T-helper 2 cell treated with Interferon-gamma antibody and Interleukin-4, amounts not matched to agents 5 μg/mL and 100 μg/mL, for 36 hours (primary cell): ENCODE data around the gene NEK1.
"Not testable (repeated sequence)": the region's sequence is repeated elsewhere in the genome, so short reads cannot be mapped to it uniquely, and the experiment has no call there.

Experiments used
- DNase-seq: peaks from one replicate; pipeline ENCODE4 v3.0.0; 2021; ENCODE audit warnings: low spot score
- H3K27ac Mint-ChIP-seq: one replicate; pipeline ENCODE4 v1.8.0; 2021; ENCODE audit warnings: mild to moderate bottlenecking, mixed read lengths
- H3K27me3 Mint-ChIP-seq: one replicate; pipeline ENCODE4 v1.8.0; 2021; ENCODE audit warnings: low read depth, mixed read lengths
- H3K36me3 Mint-ChIP-seq: one replicate; pipeline ENCODE4 v1.8.0; 2021; ENCODE audit warnings: low read depth, mixed read lengths
- H3K4me1 Mint-ChIP-seq: one replicate; pipeline ENCODE4 v1.8.0; 2021; ENCODE audit warnings: low read depth, mixed read lengths
- H3K4me3 Mint-ChIP-seq: one replicate; pipeline ENCODE4 v1.8.0; 2022; ENCODE audit warnings: mild to moderate bottlenecking, moderate library complexity, mixed read lengths
- H3K9me3 Mint-ChIP-seq: one replicate; pipeline ENCODE4 v1.8.0; 2021; ENCODE audit warnings: mixed read lengths

The NEK1 gene

DNA sequence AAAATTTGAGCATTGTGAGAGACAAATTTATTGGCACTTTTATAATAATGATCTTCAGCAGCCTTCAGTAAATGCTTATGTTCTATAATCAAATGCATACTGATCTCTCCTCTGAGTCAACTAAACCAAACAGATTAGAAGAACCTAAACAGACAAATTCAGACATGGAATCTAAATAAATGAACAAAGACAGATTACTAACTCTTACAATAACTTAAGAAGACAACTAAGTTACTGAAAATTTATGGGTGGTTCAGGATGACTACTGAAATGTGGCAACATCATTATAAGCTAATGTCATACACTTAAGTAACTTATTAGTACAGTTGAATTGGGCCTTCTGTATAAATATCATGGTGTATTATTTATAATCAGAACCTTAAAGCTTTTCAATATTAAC lies 127.3 kb downstream of the NEK1 start:
- no peak overlapping the region for H3K27ac Mint-ChIP-seq
- H3K4me3 Mint-ChIP-seq: no peak overlapping the region
- no peaks in the 10 kb centered on the region for H3K27me3 Mint-ChIP-seq
- H3K4me1 Mint-ChIP-seq: peaks cover 10% of the 10 kb centered on the region
- no peak for DNase-seq
- no peaks in the 10 kb centered on the region for H3K9me3 Mint-ChIP-seq
- peaks cover 4% of the 10 kb centered on the region for H3K36me3 Mint-ChIP-seq

DNA sequence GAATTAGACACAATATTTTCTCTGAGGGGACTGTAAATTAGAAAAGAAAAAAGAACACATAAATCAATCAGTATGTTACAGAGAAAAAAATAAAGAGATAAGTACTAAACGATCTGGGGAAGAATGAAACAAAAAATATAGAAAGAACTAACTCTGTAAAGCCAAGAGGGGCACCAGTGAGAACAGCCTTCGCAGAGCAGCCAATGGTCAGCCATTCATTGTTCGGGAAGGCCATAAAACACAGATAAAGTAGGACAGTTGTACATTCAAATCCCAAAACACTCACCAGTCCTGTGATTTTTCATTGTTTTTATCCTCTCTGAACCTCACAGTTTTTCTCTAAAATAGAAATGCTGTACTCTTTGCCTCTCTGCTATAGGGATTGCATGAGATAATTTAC lies 127.9 kb downstream of the NEK1 start:
- no peaks in the 10 kb centered on the region for H3K27me3 Mint-ChIP-seq
- DNase-seq: no peak

DNA sequence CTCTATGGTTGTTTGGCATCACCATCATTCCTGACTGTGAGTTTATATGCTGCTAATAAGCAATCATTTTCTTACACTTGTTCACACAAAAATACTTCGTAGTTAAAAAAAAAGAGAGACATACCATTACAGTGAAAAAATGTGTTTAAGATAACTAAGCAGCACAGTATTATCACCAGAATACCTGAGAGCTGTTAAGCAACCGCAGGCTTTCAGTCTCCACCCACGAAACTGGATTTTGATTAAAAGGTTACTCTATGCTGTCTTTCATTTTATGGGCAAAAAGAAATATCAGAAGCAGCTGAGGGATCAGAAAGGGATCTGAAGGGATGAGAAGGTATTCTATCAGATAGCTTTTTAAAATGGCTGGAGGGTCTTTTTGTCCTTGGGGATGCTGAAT lies 148.3 kb downstream of the NEK1 start:
- no peaks in the 10 kb centered on the region for H3K27me3 Mint-ChIP-seq
- H3K4me3 Mint-ChIP-seq: no peak overlapping the region
- no peaks in the 10 kb centered on the region for H3K4me1 Mint-ChIP-seq
- peaks cover 1% of the 10 kb centered on the region for H3K9me3 Mint-ChIP-seq
- DNase-seq: no peak
- H3K36me3 Mint-ChIP-seq: peaks cover 11% of the 10 kb centered on the region
- H3K27ac Mint-ChIP-seq: no peak overlapping the region

More for the DNA sequence above, 127.9 kb downstream of the NEK1 start:
- no peak overlapping the region for H3K4me3 Mint-ChIP-seq
- H3K4me1 Mint-ChIP-seq: peaks cover 10% of the 10 kb centered on the region
- peaks cover 4% of the 10 kb centered on the region for H3K36me3 Mint-ChIP-seq
- no peaks in the 10 kb centered on the region for H3K9me3 Mint-ChIP-seq
- H3K27ac Mint-ChIP-seq: no peak overlapping the region

DNA sequence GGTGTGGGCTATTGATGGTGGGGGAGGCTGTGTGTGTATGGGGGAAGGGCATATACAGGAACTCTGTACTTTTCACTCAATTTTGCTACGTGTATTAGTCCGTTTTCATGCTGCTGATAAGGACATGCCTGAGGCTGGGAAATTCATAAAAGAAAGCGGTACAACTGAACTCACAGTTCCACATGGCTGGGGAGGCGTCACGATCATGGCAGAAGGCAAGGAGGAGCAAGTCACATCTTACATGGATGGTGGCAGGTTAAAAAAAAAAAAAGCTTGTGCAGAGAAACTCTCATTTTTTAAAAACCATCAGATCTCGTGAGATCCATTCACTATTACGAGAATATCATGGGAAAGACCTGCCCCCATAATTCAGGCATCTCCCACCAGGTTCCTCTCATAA lies 152.3 kb downstream of the NEK1 start:
- no peaks in the 10 kb centered on the region for H3K9me3 Mint-ChIP-seq
- no peak for DNase-seq
- H3K36me3 Mint-ChIP-seq: peaks cover 15% of the 10 kb centered on the region
- H3K27me3 Mint-ChIP-seq: no peaks in the 10 kb centered on the region
- H3K4me1 Mint-ChIP-seq: no peaks in the 10 kb centered on the region
- H3K27ac Mint-ChIP-seq: no peak overlapping the region
- H3K4me3 Mint-ChIP-seq: no peak overlapping the region

DNA sequence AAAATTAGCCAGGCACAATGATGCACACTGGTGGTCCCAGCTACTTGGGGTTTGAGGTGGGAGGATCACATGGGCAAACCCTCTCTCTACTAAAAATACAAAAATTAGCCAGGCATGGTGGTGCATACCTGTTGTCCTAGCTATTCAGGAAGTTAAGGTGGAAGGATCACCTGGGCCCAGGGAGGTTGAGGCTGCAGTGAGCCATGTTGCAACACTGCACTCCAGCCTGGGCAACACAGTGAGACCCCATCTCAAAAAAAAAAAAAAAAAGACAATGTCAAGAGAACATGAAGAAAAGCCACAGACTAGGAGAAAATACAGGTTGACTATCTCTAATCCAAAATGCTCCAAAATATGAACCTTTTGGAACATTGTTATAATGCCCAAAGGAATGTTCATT lies 153.8 kb downstream of the NEK1 start:
- no peaks in the 10 kb centered on the region for H3K27me3 Mint-ChIP-seq
- H3K36me3 Mint-ChIP-seq: peaks cover 19% of the 10 kb centered on the region
- H3K9me3 Mint-ChIP-seq: no peaks in the 10 kb centered on the region
- no peak overlapping the region for H3K4me3 Mint-ChIP-seq
- DNase-seq: no peak
- H3K27ac Mint-ChIP-seq: no peak overlapping the region
- no peaks in the 10 kb centered on the region for H3K4me1 Mint-ChIP-seq

DNA sequence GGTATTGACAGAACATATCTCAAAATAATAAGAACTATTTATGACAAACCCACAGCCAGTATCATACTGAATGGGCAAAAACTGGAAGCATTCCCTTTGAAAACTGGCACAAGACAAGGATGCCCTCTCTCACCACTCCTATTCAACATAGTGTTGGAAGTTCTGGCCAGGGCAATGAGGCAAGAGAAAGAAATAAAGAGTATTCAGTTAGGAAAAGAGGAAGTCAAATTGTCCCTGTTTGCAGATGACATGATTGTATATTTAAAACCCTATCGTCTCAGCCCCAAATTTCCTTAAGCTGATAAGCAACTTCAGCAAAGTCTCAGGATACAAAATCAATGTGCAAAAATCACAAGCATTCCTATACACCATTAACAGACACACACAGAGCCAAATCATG lies 159.7 kb downstream of the NEK1 start:
- H3K36me3 Mint-ChIP-seq: peaks cover 13% of the 10 kb centered on the region
- H3K27me3 Mint-ChIP-seq, DNase-seq, H3K9me3 Mint-ChIP-seq, H3K4me1 Mint-ChIP-seq, H3K27ac Mint-ChIP-seq, H3K4me3 Mint-ChIP-seq: not testable (repeated sequence)

DNA sequence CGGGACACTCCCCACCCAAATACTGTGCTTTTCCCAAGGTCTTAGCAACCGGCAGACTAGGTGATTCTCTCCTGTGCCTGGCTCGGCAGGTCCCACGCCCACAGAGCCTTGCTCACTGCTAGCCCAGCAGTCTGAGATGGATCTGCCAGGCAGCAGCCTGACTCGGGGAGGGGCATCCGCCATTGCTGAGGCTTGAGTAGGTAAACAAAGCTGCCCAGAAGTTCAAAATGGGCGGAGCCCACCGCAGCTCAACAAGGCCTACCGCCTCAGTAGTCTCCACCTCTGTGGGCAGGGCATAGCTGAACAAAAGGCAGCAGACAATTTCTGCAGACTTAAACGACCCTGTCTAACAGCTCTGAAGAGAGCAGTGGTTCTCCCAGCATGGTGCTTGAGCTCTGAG lies 163.4 kb downstream of the NEK1 start:
- H3K27me3 Mint-ChIP-seq, DNase-seq, H3K4me3 Mint-ChIP-seq, H3K4me1 Mint-ChIP-seq, H3K27ac Mint-ChIP-seq: not testable (repeated sequence)
- Mint-ChIP-seq H3K36me3 (peaks cover 29% of the 10 kb centered on the region), H3K9me3 (peaks cover 39% of the 10 kb centered on the region)

DNA sequence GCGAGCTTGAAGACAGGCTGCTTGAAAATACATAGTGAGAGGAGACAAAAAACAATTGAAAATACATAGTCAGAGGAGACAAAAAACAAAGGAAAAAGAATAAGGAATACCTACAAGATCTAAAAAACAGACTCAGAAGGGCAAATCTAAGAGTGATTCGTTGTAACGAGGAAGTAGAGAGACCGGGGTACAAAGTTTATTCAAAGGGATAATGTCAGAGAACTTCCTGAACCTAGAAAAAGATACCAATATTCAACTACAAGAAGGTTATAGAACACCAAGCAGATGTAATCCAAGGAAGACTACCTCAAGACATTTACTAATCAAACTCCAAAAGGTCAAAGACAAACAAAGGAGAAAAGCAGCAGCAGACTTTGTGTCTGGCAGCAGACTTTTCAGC lies 165.6 kb downstream of the NEK1 start:
- DNase-seq: no peak
- Mint-ChIP-seq H3K9me3 (peaks cover 46% of the 10 kb centered on the region), H3K27ac (no peak overlapping the region), H3K27me3 (no peaks in the 10 kb centered on the region), H3K4me1 (no peaks in the 10 kb centered on the region), H3K4me3 (no peak overlapping the region), H3K36me3 (peaks cover 42% of the 10 kb centered on the region)

DNA sequence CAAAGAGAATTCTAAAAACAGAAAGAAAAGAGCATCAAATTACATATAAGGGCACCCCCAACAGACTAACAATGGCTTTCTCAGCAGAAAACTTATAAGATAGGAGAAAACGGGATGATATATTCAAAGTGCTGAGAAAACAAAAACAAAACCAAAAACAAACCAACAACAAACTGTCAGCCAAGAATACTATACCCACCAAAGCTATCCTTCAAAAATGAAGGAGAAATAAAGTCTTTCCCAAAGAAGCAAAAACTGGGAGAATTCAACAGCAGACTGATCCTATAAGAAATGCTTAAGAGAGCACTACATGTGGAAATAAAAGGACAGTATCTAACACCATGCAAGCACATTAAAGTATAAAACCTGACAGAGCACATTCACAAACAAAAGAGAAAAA lies 168.6 kb downstream of the NEK1 start:
- Mint-ChIP-seq H3K36me3 (peaks cover 40% of the 10 kb centered on the region), H3K4me3 (no peak overlapping the region), H3K27ac (no peak overlapping the region), H3K4me1 (no peaks in the 10 kb centered on the region), H3K9me3 (peaks cover 46% of the 10 kb centered on the region), H3K27me3 (no peaks in the 10 kb centered on the region)
- no peak for DNase-seq

DNA sequence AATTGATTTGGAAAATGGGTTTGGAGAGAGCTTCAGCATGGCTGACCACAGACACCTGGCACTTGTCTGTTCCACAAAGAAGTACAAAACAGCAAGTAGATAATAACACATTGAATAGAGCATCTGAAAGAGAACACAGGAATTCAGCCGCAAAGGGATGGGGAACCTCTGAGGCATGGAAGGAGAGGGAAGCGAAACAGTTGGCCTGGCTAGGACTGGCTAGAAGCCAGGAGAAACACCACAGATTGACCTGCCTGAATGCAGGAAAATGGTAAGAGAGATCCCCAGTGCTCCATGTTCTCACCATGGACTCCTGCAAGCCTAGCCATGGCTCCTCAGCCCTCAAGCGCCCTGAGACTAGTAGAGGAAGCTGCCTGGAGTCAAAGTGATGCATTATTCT lies 171.9 kb downstream of the NEK1 start:
- no peak overlapping the region for H3K4me3 Mint-ChIP-seq
- no peaks in the 10 kb centered on the region for H3K27me3 Mint-ChIP-seq
- H3K27ac Mint-ChIP-seq: no peak overlapping the region
- no peak for DNase-seq
- peaks cover 4% of the 10 kb centered on the region for H3K4me1 Mint-ChIP-seq
- H3K36me3 Mint-ChIP-seq: peaks cover 24% of the 10 kb centered on the region
- H3K9me3 Mint-ChIP-seq: peaks cover 30% of the 10 kb centered on the region

DNA sequence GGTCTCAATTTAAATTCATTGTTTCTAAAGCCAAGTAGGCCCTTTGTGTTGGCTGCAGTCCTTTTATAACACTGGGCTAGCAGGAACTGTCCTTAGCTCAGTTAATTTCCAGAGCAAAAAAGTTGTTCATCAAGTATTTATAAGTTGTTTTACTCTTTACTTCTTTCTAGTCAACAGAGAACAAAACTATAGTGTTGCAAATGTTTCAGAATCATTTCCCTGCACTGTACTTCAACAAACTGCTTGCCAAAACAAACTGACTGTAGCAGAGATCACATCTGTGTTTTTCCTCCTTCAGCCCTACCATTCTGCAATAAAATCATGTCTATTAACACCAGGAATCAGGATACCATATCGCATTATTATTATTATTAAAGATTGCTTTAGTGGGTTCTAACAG lies 173.1 kb downstream of the NEK1 start:
- Mint-ChIP-seq H3K27ac (no peak overlapping the region), H3K27me3 (no peaks in the 10 kb centered on the region), H3K4me1 (peaks cover 4% of the 10 kb centered on the region), H3K4me3 (no peak overlapping the region), H3K9me3 (peaks cover 18% of the 10 kb centered on the region), H3K36me3 (peaks cover 15% of the 10 kb centered on the region)
- DNase-seq: no peak

DNA sequence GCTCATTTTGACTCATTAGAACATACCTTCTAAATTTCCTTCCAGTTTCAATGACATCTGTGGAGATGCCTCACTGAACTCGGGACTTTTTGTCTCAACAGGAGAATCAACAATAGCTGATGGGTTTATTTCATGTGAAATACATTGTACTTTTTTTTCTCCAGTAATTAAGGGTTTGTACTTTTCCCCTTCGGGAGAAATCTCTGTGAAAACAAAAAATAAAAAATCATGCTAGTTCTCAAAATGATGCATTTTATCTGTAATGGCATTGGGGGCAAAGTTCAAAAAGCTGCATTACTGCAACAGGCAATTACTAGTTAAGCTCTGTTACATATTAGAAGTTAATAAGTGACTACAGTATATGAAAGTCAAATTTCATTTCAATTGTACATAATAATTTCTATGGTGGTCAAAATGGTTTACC lies 174.3 kb downstream of the NEK1 start:
- H3K4me1 Mint-ChIP-seq: peaks cover 4% of the 10 kb centered on the region
- H3K36me3 Mint-ChIP-seq: peaks cover 5% of the 10 kb centered on the region
- no peak overlapping the region for H3K27ac Mint-ChIP-seq
- no peak overlapping the region for H3K4me3 Mint-ChIP-seq
- peaks cover 7% of the 10 kb centered on the region for H3K9me3 Mint-ChIP-seq
- DNase-seq: no peak
- no peaks in the 10 kb centered on the region for H3K27me3 Mint-ChIP-seq

DNA sequence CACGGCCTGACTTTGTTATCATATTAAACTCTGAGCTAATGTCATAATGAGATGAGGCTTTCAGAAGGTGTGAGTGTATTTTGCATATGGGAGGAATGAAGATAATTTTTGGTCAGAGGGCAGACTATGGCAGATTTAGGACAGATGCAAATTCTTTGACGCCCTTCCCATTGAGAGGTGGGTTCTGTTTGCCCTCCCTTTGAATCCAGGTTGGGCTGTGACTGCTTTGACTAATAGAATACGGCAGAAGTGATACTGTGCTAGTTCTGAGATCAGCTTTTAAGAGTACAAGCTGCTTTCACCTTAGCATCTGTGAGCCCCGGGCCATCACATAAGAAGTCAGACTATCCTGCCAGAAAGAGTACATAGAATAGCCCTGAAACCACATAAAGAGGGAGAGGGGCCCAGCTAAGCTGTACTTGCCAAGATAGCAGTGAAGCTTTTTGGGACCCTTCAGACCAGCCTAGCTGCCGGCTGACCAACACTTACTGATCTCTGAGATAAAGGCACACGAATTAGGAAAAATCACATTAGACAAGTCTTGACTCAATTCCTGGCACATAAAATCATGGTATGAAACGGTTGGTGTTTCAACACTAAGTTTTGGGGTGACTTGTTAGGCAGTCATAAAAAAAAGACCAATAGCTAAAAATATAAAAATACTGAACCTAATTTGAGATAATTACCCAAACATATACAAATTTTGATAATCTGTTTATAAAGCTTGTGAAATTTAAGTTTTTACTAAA lies 174.9 kb downstream of the NEK1 start:
- H3K4me3 Mint-ChIP-seq: no peak overlapping the region
- H3K9me3 Mint-ChIP-seq: peaks cover 5% of the 10 kb centered on the region
- no peak overlapping the region for H3K27ac Mint-ChIP-seq
- H3K27me3 Mint-ChIP-seq: no peaks in the 10 kb centered on the region
- H3K36me3 Mint-ChIP-seq: peaks cover 4% of the 10 kb centered on the region
- peaks cover 4% of the 10 kb centered on the region for H3K4me1 Mint-ChIP-seq
- no peak for DNase-seq

DNA sequence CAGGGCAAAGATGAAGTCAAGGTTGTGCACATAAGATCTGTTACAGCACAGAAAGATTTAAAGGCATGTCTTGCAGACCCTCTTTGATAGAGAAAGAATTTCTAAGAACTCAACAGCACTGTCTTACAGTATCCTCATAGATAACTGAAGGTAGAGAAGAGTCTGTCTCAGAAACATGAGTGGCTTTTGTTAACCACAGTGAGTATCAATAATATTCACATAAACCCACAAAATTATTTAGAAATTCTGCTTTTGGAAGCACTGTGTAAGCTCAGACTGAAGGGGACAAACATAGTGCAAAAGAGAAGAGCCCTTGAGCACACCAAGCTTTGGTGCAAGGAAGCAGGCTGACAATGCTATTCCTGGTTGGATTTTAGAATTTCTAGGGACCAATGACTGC lies 175.6 kb downstream of the NEK1 start:
- no peaks in the 10 kb centered on the region for H3K36me3 Mint-ChIP-seq
- H3K4me3 Mint-ChIP-seq: no peak overlapping the region
- H3K9me3 Mint-ChIP-seq: no peaks in the 10 kb centered on the region
- no peak for DNase-seq
- H3K27me3 Mint-ChIP-seq: no peaks in the 10 kb centered on the region
- peaks cover 4% of the 10 kb centered on the region for H3K4me1 Mint-ChIP-seq
- no peak overlapping the region for H3K27ac Mint-ChIP-seq

DNA sequence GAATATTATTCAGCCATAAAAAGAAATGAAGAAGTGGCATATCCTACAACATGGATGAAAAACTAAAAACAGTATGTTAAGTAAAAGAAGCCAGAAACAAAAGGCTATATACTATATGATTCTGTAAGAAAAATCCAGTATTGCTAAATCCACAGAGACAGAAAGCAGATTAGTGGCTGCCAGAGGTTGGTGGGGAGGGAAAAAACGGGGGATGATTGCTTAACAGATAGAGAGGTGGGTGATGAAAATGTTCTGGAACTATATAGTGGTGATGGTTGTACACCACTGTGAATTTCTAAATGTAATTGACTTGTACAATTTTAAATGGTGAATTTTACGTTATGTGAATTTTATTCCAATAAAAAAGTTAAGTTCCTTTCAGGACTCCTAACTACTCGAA lies 184.0 kb downstream of the NEK1 start:
- H3K27me3 Mint-ChIP-seq: no peaks in the 10 kb centered on the region
- no peak overlapping the region for H3K27ac Mint-ChIP-seq
- H3K4me3 Mint-ChIP-seq: no peak overlapping the region
- H3K9me3 Mint-ChIP-seq: no peaks in the 10 kb centered on the region
- no peak for DNase-seq
- H3K4me1 Mint-ChIP-seq: no peaks in the 10 kb centered on the region
- peaks cover 14% of the 10 kb centered on the region for H3K36me3 Mint-ChIP-seq
